Right ventricle myocardium superior (tissue), 1 donor: ENCODE data around the gene MAPK11. TPM values are rescaled to one million over a fixed set of nuclear protein-coding genes. Genes with fewer than 3 reads are reported as not detected.
"Not testable (repeated sequence)": the region's sequence is repeated elsewhere in the genome, so short reads cannot be mapped to it uniquely, and the experiment has no call there.

Experiments used
- ATAC-seq: fragments of 200-7000 bp; cut with Tn5 transposase; one replicate; pipeline ENCODE4 v1.9.1; 2020; ENCODE audit warnings: mild to moderate bottlenecking; ENCODE audit not compliant: poor library complexity
- DNase-seq: peaks from one replicate; pipeline ENCODE4 v3.0.0-alpha.2; 2020
- intact Hi-C: fragments of 100-400 bp; cut with DNase I; formaldehyde crosslinking; loops from one replicate; pipeline ENCODE4 v1.11.2; 2022
- total RNA-seq: library from RNA; stranded (reverse); fragmentation: NEBNext Ultra II Directional; extraction: Animal tissue kit (Norgen Biotek cat#: 25700); gene quantifications from one replicate; pipeline ENCODE4 v1.2.1, GENCODE V29; 2021
- donor health status: DM: no; HTN: yes; CAD: no; lungs with severe emphysema.

MAPK11 gene
- total RNA-seq, 1 donor from 2014 or later = 8.5 TPM

GRCh38 chr22:50282361-50283155 lies 12.4 kb upstream of the MAPK11 start:
- ATAC-seq = peak; percentile 32
- DNase-seq = no peak
- intact Hi-C loops = no loop called here

- intact Hi-C loops = no loop called here
- DNase-seq = peak; percentile 68
- ATAC-seq = peak; percentile 71
Observed at GRCh38 chr22:50281957-50282356, 11.8 kb upstream of the MAPK11 start.

- no peak for ATAC-seq
- DNase-seq = no peak
- intact Hi-C loops = no loop called here
Observed at GRCh38 chr22:50281384-50281760, 11.2 kb upstream of the MAPK11 start.

- DNase-seq (no peak), ATAC-seq (no peak)
- intact Hi-C loops = no loop called here
Observed at GRCh38 chr22:50280708-50281383, 10.7 kb upstream of the MAPK11 start.

GRCh38 chr22:50280022-50280707 lies 10.0 kb upstream of the MAPK11 start:
- no peak for ATAC-seq
- intact Hi-C loops = no loop called here
- no peak for DNase-seq

- intact Hi-C loops = loop anchor here (5.0 kb wide), 2 partner anchors 48 to 63 kb away; partner anchors contain the start of genes DENND6B and PPP6R2
- no peak for ATAC-seq
- DNase-seq = no peak
Observed at GRCh38 chr22:50278956-50279619, 8.9 kb upstream of the MAPK11 start.

GRCh38 chr22:50278461-50278860 lies 8.3 kb upstream of the MAPK11 start:
- ATAC-seq (no peak), DNase-seq (no peak)
- intact Hi-C loops = loop anchor here (5.0 kb wide), 2 partner anchors 49 to 64 kb away; partner anchors contain the start of genes DENND6B and PPP6R2

GRCh38 chr22:50277761-50278160 lies 7.6 kb upstream of the MAPK11 start:
- intact Hi-C loops = loop anchor here (5.0 kb wide), 2 partner anchors 50 to 65 kb away; partner anchors contain the start of genes DENND6B and PPP6R2
- no peak for ATAC-seq

GRCh38 chr22:50276143-50276542 lies 6.0 kb upstream of the MAPK11 start:
- DNase-seq = peak; percentile 78
- peak; percentile 90 for ATAC-seq
- intact Hi-C loops = loop anchor here (5.0 kb wide), 2 partner anchors 51 to 66 kb away; partner anchors contain the start of genes DENND6B and PPP6R2

More at GRCh38 chr22:50277761-50278160, 7.6 kb upstream of the MAPK11 start:
- DNase-seq = no peak

GRCh38 chr22:50275181-50276055 lies 5.2 kb upstream of the MAPK11 start:
- intact Hi-C loops = loop anchor here (5.0 kb wide), 2 partner anchors 52 to 67 kb away; partner anchors contain the start of genes DENND6B and PPP6R2
- ATAC-seq (no peak), DNase-seq (no peak)

- intact Hi-C loops = loop anchor here (5.0 kb wide), 2 partner anchors 53 to 68 kb away; partner anchors contain the start of genes DENND6B and PPP6R2
- DNase-seq (no peak), ATAC-seq (no peak)
Observed at GRCh38 chr22:50274771-50275170, 4.6 kb upstream of the MAPK11 start.

GRCh38 chr22:50274311-50274710 lies 4.1 kb upstream of the MAPK11 start:
- intact Hi-C loops = no loop called here
- DNase-seq (peak; percentile 73), ATAC-seq (peak; percentile 4)

- DNase-seq, ATAC-seq, intact Hi-C loops: not testable (repeated sequence)
Observed at GRCh38 chr22:50273781-50274180, 3.6 kb upstream of the MAPK11 start.

- intact Hi-C loops, DNase-seq, ATAC-seq: not testable (repeated sequence)
Observed at GRCh38 chr22:50273352-50273751, 3.2 kb upstream of the MAPK11 start.

- DNase-seq (no peak), ATAC-seq (no peak)
- intact Hi-C loops = no loop called here
Observed at GRCh38 chr22:50272044-50272802, 2.0 kb upstream of the MAPK11 start.

GRCh38 chr22:50271519-50271970 lies 1.4 kb upstream of the MAPK11 start:
- intact Hi-C loops = no loop called here
- DNase-seq (peak; percentile 79), ATAC-seq (peak; percentile 31)
